Astrocyte of the spinal cord (primary cell): ENCODE data around the gene UQCRFS1.
A peak's percentile ranks its signal among the peaks of the same experiment; 100 is the strongest.
"Not testable (repeated sequence)": the region's sequence is repeated elsewhere in the genome, so short reads cannot be mapped to it uniquely, and the experiment has no call there.

Experiments used
- DNase-seq: peaks from one replicate; pipeline ENCODE4 v3.0.0; 2011; ENCODE audit warnings: low read depth, low spot score
- H3K4me3 ChIP-seq: 2 replicates; pipeline ENCODE4 v1.5.1; 2011; ENCODE audit warnings: low read depth, mild to moderate bottlenecking, low read length, moderate library complexity
- in situ Hi-C: cut with HindIII; loops from 2 replicates; pipeline ENCODE4 v1.10.0; 2017; ENCODE audit warnings: low sequenced_read_pairs
- TF ChIP-seq, protein P1 (sequence below): IDR thresholded peaks from 2 replicates; pipeline ENCODE4 v1.5.1; 2012; ENCODE audit warnings: low read depth, mild to moderate bottlenecking, low read length, inconsistent platforms

Gene UQCRFS1

DNA sequence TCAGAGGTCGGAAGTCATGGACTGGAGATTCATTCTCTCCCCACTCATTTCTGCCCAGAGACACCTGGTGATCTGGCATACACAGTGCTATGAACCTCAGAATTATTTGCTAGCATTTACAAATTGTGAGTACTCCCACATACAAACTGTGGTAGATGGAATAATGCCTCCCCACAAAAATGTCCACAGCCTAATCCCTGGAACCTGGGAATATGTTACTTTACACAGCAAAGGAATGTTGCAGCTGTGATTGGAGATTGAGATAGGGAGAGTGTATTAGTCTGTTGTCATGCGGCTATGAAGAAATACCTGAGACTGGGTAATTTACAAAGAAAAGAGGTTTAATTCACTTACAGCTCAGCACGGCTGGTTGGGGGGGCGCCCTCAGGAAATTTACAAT, 3.1 kb upstream of the UQCRFS1 start:
- DNase-seq, result no peak
- in situ Hi-C loops, result no loop called here
- TF ChIP-seq, protein P1, sequence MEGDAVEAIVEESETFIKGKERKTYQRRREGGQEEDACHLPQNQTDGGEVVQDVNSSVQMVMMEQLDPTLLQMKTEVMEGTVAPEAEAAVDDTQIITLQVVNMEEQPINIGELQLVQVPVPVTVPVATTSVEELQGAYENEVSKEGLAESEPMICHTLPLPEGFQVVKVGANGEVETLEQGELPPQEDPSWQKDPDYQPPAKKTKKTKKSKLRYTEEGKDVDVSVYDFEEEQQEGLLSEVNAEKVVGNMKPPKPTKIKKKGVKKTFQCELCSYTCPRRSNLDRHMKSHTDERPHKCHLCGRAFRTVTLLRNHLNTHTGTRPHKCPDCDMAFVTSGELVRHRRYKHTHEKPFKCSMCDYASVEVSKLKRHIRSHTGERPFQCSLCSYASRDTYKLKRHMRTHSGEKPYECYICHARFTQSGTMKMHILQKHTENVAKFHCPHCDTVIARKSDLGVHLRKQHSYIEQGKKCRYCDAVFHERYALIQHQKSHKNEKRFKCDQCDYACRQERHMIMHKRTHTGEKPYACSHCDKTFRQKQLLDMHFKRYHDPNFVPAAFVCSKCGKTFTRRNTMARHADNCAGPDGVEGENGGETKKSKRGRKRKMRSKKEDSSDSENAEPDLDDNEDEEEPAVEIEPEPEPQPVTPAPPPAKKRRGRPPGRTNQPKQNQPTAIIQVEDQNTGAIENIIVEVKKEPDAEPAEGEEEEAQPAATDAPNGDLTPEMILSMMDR, result no peak
- H3K4me3 ChIP-seq, result no peak overlapping the region

DNA sequence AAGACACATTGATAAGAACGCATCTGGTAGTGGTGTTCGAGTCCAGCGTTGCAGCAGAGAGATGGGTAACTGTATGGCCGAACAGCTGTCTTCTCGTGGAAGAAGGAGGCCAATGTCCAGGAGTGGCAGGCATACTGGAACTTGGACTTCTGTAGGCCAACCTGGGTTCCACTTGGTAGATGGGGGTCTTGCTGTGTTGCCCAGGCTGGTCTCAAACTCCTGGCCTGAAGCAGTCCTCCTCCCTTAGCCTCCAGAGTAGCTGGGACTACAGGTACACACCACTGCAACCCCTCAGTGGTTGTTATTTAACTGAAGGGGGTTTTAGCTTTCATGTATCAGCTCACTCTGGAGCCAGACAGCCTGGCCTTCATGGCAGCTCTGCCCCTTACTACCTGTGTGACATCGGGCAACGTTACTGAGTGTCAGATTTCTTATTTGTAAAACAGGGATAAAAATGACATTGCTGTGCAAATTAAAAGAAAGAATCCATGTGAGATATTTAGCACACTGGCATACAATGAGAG, 2.4 kb upstream of the UQCRFS1 start:
- DNase-seq, result no peak
- H3K4me3 ChIP-seq, result no peak overlapping the region
- in situ Hi-C loops, result no loop called here
- TF ChIP-seq, protein P1, result no peak

DNA sequence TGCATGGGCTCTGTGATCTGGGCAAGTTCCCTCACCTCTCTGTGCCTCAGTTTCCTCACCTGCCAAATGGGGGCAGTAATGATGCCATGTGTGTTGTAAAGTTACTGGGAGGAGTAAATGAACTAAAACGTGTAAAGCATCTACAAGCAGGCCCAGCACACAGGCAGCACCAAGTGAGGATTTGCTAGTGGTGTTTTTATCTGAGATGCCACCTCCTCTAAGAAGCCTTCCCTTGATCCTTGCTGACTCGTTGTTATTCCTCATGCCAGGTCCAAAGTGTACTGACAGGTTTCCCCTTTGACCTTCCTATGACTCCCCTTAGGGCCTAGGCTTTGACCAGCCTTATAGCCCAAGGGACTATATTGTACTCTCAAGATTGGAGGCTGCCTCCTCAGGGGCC, 1.5 kb upstream of the UQCRFS1 start:
- DNase-seq, result no peak
- in situ Hi-C loops, result no loop called here
- TF ChIP-seq, protein P1, result no peak
- H3K4me3 ChIP-seq, result no peak overlapping the region

DNA sequence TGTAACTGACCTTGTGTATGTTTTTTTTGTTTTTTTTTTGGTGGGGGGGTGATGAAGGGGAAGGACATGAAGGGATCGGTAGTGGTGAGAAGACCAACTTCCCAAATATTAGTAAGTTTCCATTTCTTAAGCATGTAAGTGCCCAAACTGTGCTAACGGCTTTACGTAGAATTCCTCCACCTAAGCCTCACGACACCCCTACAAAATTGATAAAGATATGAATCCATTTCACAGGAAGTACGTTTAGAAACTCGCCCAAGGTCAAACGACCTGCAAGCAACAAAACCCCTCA, 649 bp downstream of the UQCRFS1 start:
- peak overlapping the region; percentile 91 for H3K4me3 ChIP-seq
- TF ChIP-seq, protein P1, result no peak
- peak; percentile 5 for DNase-seq
- in situ Hi-C loops, result no loop called here

DNA sequence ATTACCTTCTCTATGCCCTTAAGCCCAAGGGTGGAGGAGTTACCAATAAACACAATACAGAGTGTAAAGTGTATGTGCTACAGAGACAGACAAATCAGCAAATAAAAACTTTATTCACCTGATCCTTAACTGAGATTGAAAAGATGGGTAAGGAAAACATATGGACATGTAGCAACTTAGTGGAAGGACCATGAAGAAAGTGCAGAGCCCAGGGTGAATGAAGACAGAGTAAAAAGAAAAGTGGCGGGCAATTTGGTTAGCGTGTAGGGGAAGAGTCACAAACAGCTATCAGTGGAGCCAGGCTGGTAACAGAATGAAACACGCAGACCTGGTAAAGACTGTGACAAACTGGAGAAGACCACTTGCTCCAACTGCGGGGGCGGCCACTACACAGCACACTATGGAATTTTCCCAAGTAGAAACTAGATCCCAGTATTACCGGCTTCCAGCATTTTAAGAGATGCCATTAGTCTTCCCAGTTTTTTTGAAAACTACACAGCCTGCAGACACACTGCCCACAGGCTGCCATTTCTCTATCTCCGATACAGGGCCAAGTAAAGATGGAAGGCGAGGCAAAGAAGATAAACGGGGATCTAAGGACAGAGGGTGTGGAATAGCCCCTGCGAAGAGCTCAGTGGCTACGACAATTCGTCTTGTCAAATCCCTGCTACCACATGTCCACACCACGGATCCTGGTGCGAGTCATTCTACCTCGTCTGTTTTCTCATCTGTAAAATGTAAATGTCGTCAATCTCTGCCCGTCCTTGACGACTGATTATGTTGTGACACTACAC, 1.2 kb downstream of the UQCRFS1 start:
- in situ Hi-C loops, result no loop called here
- DNase-seq, result peak; percentile 1
- peak overlapping the region; percentile 91 for H3K4me3 ChIP-seq
- TF ChIP-seq, protein P1, result no peak

DNA sequence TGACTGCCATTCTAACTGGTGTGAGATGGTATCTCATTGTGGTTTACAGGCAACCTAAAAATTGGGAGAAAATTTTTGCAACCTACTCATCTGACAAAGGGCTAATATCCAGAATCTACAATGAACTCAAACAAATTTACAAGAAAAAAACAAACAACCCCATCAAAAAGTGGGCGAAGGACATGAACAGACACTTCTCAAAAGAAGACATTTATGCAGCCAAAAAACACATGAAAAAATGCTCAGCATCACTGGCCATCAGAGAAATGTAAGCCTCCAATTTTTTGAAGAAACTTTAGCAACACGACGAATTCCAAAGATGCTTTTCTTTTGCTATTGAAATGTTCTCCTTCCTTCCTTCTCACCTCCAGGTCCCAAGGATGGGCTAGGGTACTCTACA, 1.9 kb downstream of the UQCRFS1 start:
- DNase-seq, in situ Hi-C loops, H3K4me3 ChIP-seq: not testable (repeated sequence)

DNA sequence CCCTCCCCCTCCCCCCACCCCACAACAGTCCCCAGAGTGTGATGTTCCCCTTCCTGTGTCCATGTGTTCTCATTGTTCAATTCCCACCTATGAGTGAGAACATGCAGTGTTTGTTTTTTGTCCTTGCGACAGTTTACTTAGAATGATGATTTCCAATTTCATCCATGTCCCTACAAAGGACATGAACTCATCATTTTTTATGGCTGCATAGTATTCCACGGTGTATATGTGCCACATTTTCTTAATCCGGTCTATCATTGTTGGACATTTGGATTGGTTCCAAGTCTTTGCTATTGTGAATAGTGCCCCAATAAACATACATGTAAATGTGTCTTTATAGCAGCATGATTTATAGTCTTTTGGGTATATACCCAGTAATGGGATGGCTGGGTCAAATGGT, 2.4 kb downstream of the UQCRFS1 start:
- DNase-seq, H3K4me3 ChIP-seq, in situ Hi-C loops: not testable (repeated sequence)

DNA sequence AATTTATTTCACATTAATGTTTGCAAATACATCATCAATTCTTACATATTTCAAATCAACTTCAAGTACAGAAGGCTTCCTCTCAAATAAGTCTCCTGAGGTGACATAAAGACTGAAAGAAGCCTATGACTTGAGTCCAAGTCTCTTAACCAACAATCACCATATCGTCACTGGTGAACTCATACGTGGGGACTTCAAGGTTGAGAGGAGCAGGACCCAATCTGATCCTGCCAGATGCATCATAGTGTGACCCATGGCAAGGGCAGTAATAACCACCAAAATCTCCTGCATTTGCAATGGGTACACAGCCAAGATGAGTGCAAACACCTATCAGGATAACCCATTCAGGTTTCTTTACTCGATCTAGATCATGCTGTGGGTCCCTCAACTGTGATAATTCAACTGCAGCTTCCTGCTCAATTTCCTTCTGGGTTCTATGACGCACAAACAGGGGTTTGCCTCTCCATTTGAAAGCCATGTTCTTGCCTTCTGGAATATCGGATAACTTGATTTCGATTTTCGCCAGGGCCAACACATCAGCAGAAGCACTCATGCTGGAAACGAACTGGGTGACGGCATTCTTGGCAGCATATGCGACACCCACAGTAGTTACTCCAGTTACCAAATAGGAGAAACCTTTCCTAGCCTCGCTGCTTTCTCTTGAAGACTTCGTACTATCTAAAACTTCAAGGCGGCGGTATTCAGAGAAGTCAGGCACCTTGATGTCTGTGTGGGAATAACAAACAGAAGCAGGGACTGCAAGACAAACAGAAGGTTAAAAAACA, 5.4 kb downstream of the UQCRFS1 start:
- H3K4me3 ChIP-seq, in situ Hi-C loops, DNase-seq: not testable (repeated sequence)
